ENCODE results near the gene MYBPH.

- TF ChIP-seq POLR2A (IDR thresholded peaks at IDR 0.05), result no peak
- no peak for TF ChIP-seq POLR2AphosphoS5 (IDR thresholded peaks at IDR 0.05)
These were observed 44.3 kb upstream of the MYBPH start for GRCh38 chr1:203219934-203220333.
